C4-2B (cell line): ENCODE data around the gene ASIP.

Source experiments
- CTCF ChIP-seq: fragments of 450-650 bp; conservative IDR thresholded peaks from 2 replicates; pipeline ENCODE4 v1.5.1; 2017; ENCODE audit warnings: mild to moderate bottlenecking
- ZFX ChIP-seq: fragments of 450-650 bp; IDR thresholded peaks from 2 replicates; pipeline ENCODE4 v1.6.1; 2017

- TF ChIP-seq CTCF = no peak
- no peak for TF ChIP-seq ZFX
Measured at GRCh38 chr20:34222208-34222607, 19.0 kb upstream of the ASIP start.
